Common myeloid progenitor, CD34-positive (primary cell): Measurements from ENCODE around the gene PLXNB1.

Experiments used
- CTCF ChIA-PET: fragments of 350-600 bp; sonication (Branson Sonifier 250); formaldehyde crosslinking; loops from one replicate; lab custom pipeline; 2021; ENCODE audit warnings: antibody characterized with exemption; lab: Charles Lee
- POLR2A ChIA-PET: fragments of 350-600 bp; sonication (Branson Sonifier 250); formaldehyde crosslinking; loops from one replicate; lab custom pipeline; 2021; ENCODE audit warnings: antibody characterized with exemption; lab: Charles Lee
- DNase-seq, 3 donors: peaks; one replicate each; pipeline versions ENCODE4 v3.0.0 to v3.0.0-alpha.2; 2013
- H3K27ac ChIP-seq, 2 experiments: 1 replicate in 1 of 2; 2 replicates in 1 of 2; pipeline ENCODE4 v1.7.0; 2013; ENCODE audit warnings: inconsistent platforms in 2 of 2, low read length in 2 of 2, mild to moderate bottlenecking in 2 of 2, low read depth in 1 of 2, moderate library complexity in 1 of 2; ENCODE audit not compliant: severe bottlenecking in 2 of 2, insufficient read depth in 1 of 2, poor library complexity in 1 of 2
- H3K27me3 ChIP-seq, 5 experiments: replicated peaks in 2 of 5; 1 replicate in 3 of 5; 2 replicates in 2 of 5; pipeline versions ENCODE4 v1.6.1 to v1.7.0; 2013; ENCODE audit warnings: low read length in 4 of 5, mild to moderate bottlenecking in 2 of 5, moderate library complexity in 2 of 5, inconsistent platforms in 1 of 5; ENCODE audit not compliant: insufficient read depth in 5 of 5, control insufficient read depth in 4 of 5
- H3K36me3 ChIP-seq, 4 experiments: 1 replicate in 2 of 4; 2 replicates in 2 of 4; pipeline versions ENCODE4 v1.6.1 to v1.7.0; 2013; ENCODE audit warnings: low read length in 3 of 4, control low read depth in 1 of 4, mild to moderate bottlenecking in 1 of 4; ENCODE audit not compliant: control insufficient read depth in 4 of 4, insufficient read depth in 4 of 4
- H3K4me1 ChIP-seq, 4 experiments: 1 replicate in 3 of 4; 2 replicates in 1 of 4; pipeline versions ENCODE4 v1.6.1 to v1.7.1; 2013; ENCODE audit warnings: low read length in 3 of 4, mild to moderate bottlenecking in 3 of 4, control low read depth in 1 of 4, inconsistent platforms in 1 of 4, moderate library complexity in 1 of 4; ENCODE audit not compliant: control insufficient read depth in 4 of 4, insufficient read depth in 4 of 4; ENCODE audit errors: control extremely low read depth in 1 of 4
- H3K4me3 ChIP-seq, 7 experiments: 1 replicate in 4 of 7; 2 replicates in 3 of 7; pipeline versions ENCODE4 v1.5.1 to v1.7.0; 2013; ENCODE audit warnings: mild to moderate bottlenecking in 7 of 7, low read length in 6 of 7, moderate library complexity in 6 of 7, inconsistent platforms in 2 of 7, low read depth in 2 of 7, control low read depth in 1 of 7; ENCODE audit not compliant: insufficient read depth in 4 of 7, control insufficient read depth in 1 of 7; ENCODE audit errors: extremely low read depth in 1 of 7
- H3K9me3 ChIP-seq, 5 experiments: 1 replicate in 4 of 5; 2 replicates in 1 of 5; pipeline versions ENCODE4 v1.6.1 to v1.7.1; 2013; ENCODE audit warnings: low read length in 4 of 5, mild to moderate bottlenecking in 2 of 5, inconsistent platforms in 1 of 5, low read depth in 1 of 5, moderate library complexity in 1 of 5; ENCODE audit not compliant: control insufficient read depth in 4 of 5, insufficient read depth in 2 of 5; ENCODE audit errors: control extremely low read depth in 1 of 5
- WGBS: methylation state at CpG from one replicate; pipeline ENCODE4 v1.1.5; 2013; ENCODE audit not compliant: insufficient coverage; 5-methylcytosine and 5-hydroxymethylcytosine counted together

The PLXNB1 gene

GRCh38 chr3:48419597-48419996 lies 10.3 kb downstream of the PLXNB1 start:
- Histone ChIP-seq H3K27ac (no peak overlapping the region), H3K4me1 (no peaks in the 10 kb centered on the region), H3K9me3 (no peaks in the 10 kb centered on the region), H3K27me3 (no peaks in the 10 kb centered on the region), H3K4me3 (no peak overlapping the region), H3K36me3 (peaks cover 0 to 8% (median 0%) of the 10 kb centered on the region in 4 experiments)
- POLR2A ChIA-PET, result no interaction called here
- no peak for DNase-seq
- CTCF ChIA-PET, result interaction anchor here (1.0 to 2.2 kb wide), 4 partner anchors 13 to 133 kb away, joined by 3 to 9 read pairs (median 5); no protein-coding TSS in a partner anchor
- WGBS, result 95% methylated on average over 9 of the region's 17 CpGs

GRCh38 chr3:48419149-48419548 lies 10.7 kb downstream of the PLXNB1 start:
- H3K36me3 ChIP-seq, result peaks cover 0 to 8% (median 0%) of the 10 kb centered on the region in 4 experiments
- no peak for DNase-seq
- no peaks in the 10 kb centered on the region for H3K9me3 ChIP-seq
- H3K27me3 ChIP-seq, result no peaks in the 10 kb centered on the region
- H3K27ac ChIP-seq, result no peak overlapping the region
- ChIA-PET POLR2A (no interaction called here), CTCF (interaction anchor here (1.0 to 2.2 kb wide), 5 partner anchors 11 to 134 kb away, joined by 3 to 9 read pairs (median 5); no protein-coding TSS in a partner anchor)
- H3K4me1 ChIP-seq, result no peaks in the 10 kb centered on the region
- H3K4me3 ChIP-seq, result no peak overlapping the region
- WGBS, result 98% methylated on average over 9 of the region's 9 CpGs

GRCh38 chr3:48418651-48419050 lies 11.2 kb downstream of the PLXNB1 start:
- WGBS, result 100% methylated on average over 6 of the region's 9 CpGs
- Histone ChIP-seq H3K4me1 (no peaks in the 10 kb centered on the region), H3K9me3 (no peaks in the 10 kb centered on the region), H3K4me3 (no peak overlapping the region), H3K27ac (no peak overlapping the region), H3K36me3 (peaks cover 0 to 10% (median 0%) of the 10 kb centered on the region in 4 experiments), H3K27me3 (no peaks in the 10 kb centered on the region)
- ChIA-PET CTCF (interaction anchor here (1.0 to 2.2 kb wide), 5 partner anchors 11 to 134 kb away, joined by 3 to 9 read pairs (median 5); no protein-coding TSS in a partner anchor), POLR2A (no interaction called here)
- no peak for DNase-seq

GRCh38 chr3:48418140-48418539 lies 11.7 kb downstream of the PLXNB1 start:
- WGBS, result 95% methylated on average over 11 of the region's 17 CpGs
- no peak for DNase-seq
- Histone ChIP-seq H3K4me3 (no peak overlapping the region), H3K27ac (no peak overlapping the region), H3K9me3 (no peaks in the 10 kb centered on the region), H3K4me1 (no peaks in the 10 kb centered on the region), H3K36me3 (peaks cover 0 to 10% (median 0%) of the 10 kb centered on the region in 4 experiments), H3K27me3 (no peaks in the 10 kb centered on the region)
- POLR2A ChIA-PET, result no interaction called here
- CTCF ChIA-PET, result interaction anchor here (1.3 to 2.2 kb wide), 3 partner anchors 10 to 17 kb away, joined by 4 to 5 read pairs (median 5); no protein-coding TSS in a partner anchor

- no peaks in the 10 kb centered on the region for H3K9me3 ChIP-seq
- no peak for DNase-seq
- no peak overlapping the region for H3K27ac ChIP-seq
- no peaks in the 10 kb centered on the region for H3K4me1 ChIP-seq
- 96% methylated on average over 11 of the region's 14 CpGs for WGBS
- H3K36me3 ChIP-seq, result peaks cover 0 to 10% (median under 1%) of the 10 kb centered on the region in 4 experiments
- H3K4me3 ChIP-seq, result no peak overlapping the region
- ChIA-PET CTCF (interaction anchor here (0.6 to 4.5 kb wide), 3 partner anchors 15 to 141 kb away, joined by 3 to 35 read pairs (median 5); no protein-coding TSS in a partner anchor), POLR2A (no interaction called here)
- no peaks in the 10 kb centered on the region for H3K27me3 ChIP-seq
Observed at GRCh38 chr3:48417529-48418108, 12.3 kb downstream of the PLXNB1 start.

- ChIA-PET CTCF (interaction anchor here (0.6 to 4.5 kb wide), 3 partner anchors 16 to 18 kb away, joined by 4 to 35 read pairs (median 5); no protein-coding TSS in a partner anchor), POLR2A (no interaction called here)
- H3K27ac ChIP-seq, result no peak overlapping the region
- H3K4me3 ChIP-seq, result no peak overlapping the region
- H3K4me1 ChIP-seq, result no peaks in the 10 kb centered on the region
- WGBS, result 97% methylated on average over 4 of the region's 4 CpGs
- H3K27me3 ChIP-seq, result no peaks in the 10 kb centered on the region
- peaks cover 0 to 20% (median under 1%) of the 10 kb centered on the region in 4 experiments for H3K36me3 ChIP-seq
- no peaks in the 10 kb centered on the region for H3K9me3 ChIP-seq
- no peak for DNase-seq
Observed at GRCh38 chr3:48416546-48416945, 13.3 kb downstream of the PLXNB1 start.

- H3K9me3 ChIP-seq, result no peaks in the 10 kb centered on the region
- H3K4me3 ChIP-seq, result no peak overlapping the region
- H3K27ac ChIP-seq, result no peak overlapping the region
- no peaks in the 10 kb centered on the region for H3K27me3 ChIP-seq
- H3K36me3 ChIP-seq, result peaks cover 0 to 24% (median under 1%) of the 10 kb centered on the region in 4 experiments
- H3K4me1 ChIP-seq, result no peaks in the 10 kb centered on the region
- WGBS, result 96% methylated on average over 14 of the region's 14 CpGs
- POLR2A ChIA-PET, result no interaction called here
- DNase-seq, result no peak
- CTCF ChIA-PET, result interaction anchor here (1.6 to 4.5 kb wide), 2 partner anchors 15 to 19 kb away, joined by 5 to 35 read pairs; no protein-coding TSS in a partner anchor
Observed at GRCh38 chr3:48416091-48416505, 13.8 kb downstream of the PLXNB1 start.
